HCT116 (cell line): Measurements from ENCODE around the gene ZNF469. TPM values are rescaled to one million over a fixed set of nuclear protein-coding genes. Genes with fewer than 3 reads are reported as not detected.

Experiments
- ATAC-seq: fragments of 200-7000 bp; cut with Tn5 transposase; 2 replicates; pipeline ENCODE4 v1.9.1; 2020; ENCODE audit warnings: mild to moderate bottlenecking, moderate library complexity
- BruUV-seq: library from RNA; stranded (reverse); fragments of 400-500 nt; replicated peaks from 2 replicates; lab custom pipeline; 2021; lab: Mats Ljungman, UMichigan
- CTCF ChIA-PET: fragments of 300-600 bp; sonication (Branson Sonifier 250); formaldehyde crosslinking; loops from one replicate; lab custom pipeline; 2021; ENCODE audit warnings: antibody characterized with exemption; lab: Charles Lee
- POLR2A ChIA-PET: fragments of 300-600, 350-600 bp; sonication (Branson Sonifier 250); formaldehyde crosslinking; loops from one replicate; lab custom pipeline; 2021; ENCODE audit warnings: antibody characterized with exemption; lab: Charles Lee
- RAD21 ChIA-PET, 2 experiments: fragments of 300-600 bp; sonication (Branson Sonifier 250); formaldehyde crosslinking; loops; one replicate each; lab custom pipeline; 2023; ENCODE audit warnings: low total read pairs in 2 of 2; ENCODE audit not compliant: uncharacterized antibody in 2 of 2, unreplicated experiment in 2 of 2, low non-redundant PET in 1 of 2; lab: Charles Lee
- DNase-seq: peaks from one replicate; pipeline ENCODE4 v3.0.0-alpha.2; 2010; ENCODE audit warnings: low read depth, low spot score
- H2AFZ ChIP-seq: fragments of 200-600 bp; shearing (Covaris generic), sonication (generic); 2 replicates; pipeline ENCODE4 v1.6.1; 2017; ENCODE audit warnings: low read depth, mixed run types, mixed read lengths, antibody characterized with exemption, low read length; ENCODE audit not compliant: poor library complexity, severe bottlenecking
- H3K27ac ChIP-seq: 2 replicates; pipeline ENCODE4 v1.5.1; 2012; ENCODE audit warnings: low read depth, low read length
- H3K27me3 ChIP-seq: fragments of 200-600 bp; sonication (generic); 2 replicates; pipeline ENCODE4 v1.6.1; 2016; ENCODE audit warnings: mixed run types, low read length, mixed read lengths; ENCODE audit not compliant: insufficient read depth
- H3K36me3 ChIP-seq, 2 experiments: fragments of 200-500 bp in 1 of 2; fragments of 200-600 bp in 1 of 2; sonication (Bioruptor generic) in 1 of 2; sonication (generic) in 1 of 2; 2 replicates each; pipeline versions ENCODE4 v1.5.1 to v1.6.1; 2014 to 2016; ENCODE audit warnings: low read length in 2 of 2, inconsistent platforms in 1 of 2, mixed read lengths in 1 of 2, mixed run types in 1 of 2; ENCODE audit not compliant: insufficient read depth in 2 of 2, control insufficient read depth in 1 of 2
- H3K4me1 ChIP-seq, 2 experiments: fragments of 200-600 bp in 1 of 2; sonication (generic) in 1 of 2; 2 replicates each; pipeline versions ENCODE4 v1.5.1 to v1.6.1; 2012 to 2017; ENCODE audit warnings: low read length in 2 of 2, inconsistent platforms in 1 of 2, mild to moderate bottlenecking in 1 of 2, mixed read lengths in 1 of 2, mixed run types in 1 of 2, moderate library complexity in 1 of 2; ENCODE audit not compliant: insufficient read depth in 2 of 2, control insufficient read depth in 1 of 2
- H3K4me2 ChIP-seq: fragments of 200-600 bp; sonication (generic); 2 replicates; pipeline ENCODE4 v1.6.1; 2017; ENCODE audit warnings: mixed run types, low read length, mixed read lengths
- H3K4me3 ChIP-seq, 2 experiments: fragments of 200-600 bp in 1 of 2; sonication (generic) in 1 of 2; replicated peaks in 1 of 2; 2 replicates each; pipeline ENCODE4 v1.5.1; 2011 to 2016; ENCODE audit warnings: low read length in 2 of 2, control low read depth in 1 of 2, low read depth in 1 of 2, mild to moderate bottlenecking in 1 of 2, mixed read lengths in 1 of 2, mixed run types in 1 of 2
- H3K79me2 ChIP-seq: fragments of 200-600 bp; sonication (generic); 2 replicates; pipeline ENCODE4 v1.6.1; 2017; ENCODE audit warnings: mild to moderate bottlenecking, mixed run types, low read length, moderate library complexity, mixed read lengths; ENCODE audit not compliant: insufficient read depth
- H3K9ac ChIP-seq: fragments of 200-600 bp; sonication (generic); 2 replicates; pipeline ENCODE4 v1.6.1; 2016; ENCODE audit warnings: low read length, mixed read lengths
- H3K9me2 ChIP-seq: fragments of 200-600 bp; sonication (generic), shearing (Covaris generic); 2 replicates; pipeline ENCODE4 v1.6.1; 2017; ENCODE audit warnings: mixed run types, mild to moderate bottlenecking, moderate library complexity; ENCODE audit not compliant: insufficient read depth
- H3K9me3 ChIP-seq, 2 experiments: fragments of 200-500 bp in 1 of 2; fragments of 200-600 bp in 1 of 2; sonication (Bioruptor generic) in 1 of 2; sonication (generic) in 1 of 2; 2 replicates each; pipeline ENCODE4 v1.6.1; 2014 to 2017; ENCODE audit warnings: low read length in 2 of 2, mixed read lengths in 2 of 2, inconsistent platforms in 1 of 2, low read depth in 1 of 2, mild to moderate bottlenecking in 1 of 2, mixed run types in 1 of 2, moderate library complexity in 1 of 2; ENCODE audit not compliant: control insufficient read depth in 1 of 2, insufficient read depth in 1 of 2
- H4K20me1 ChIP-seq: fragments of 200-600 bp; sonication (generic), shearing (Covaris generic); 2 replicates; pipeline ENCODE4 v1.6.1; 2017; ENCODE audit warnings: mixed run types, mild to moderate bottlenecking, moderate library complexity; ENCODE audit not compliant: insufficient read depth
- ELF1 ChIP-seq: IDR thresholded peaks from 2 replicates; pipeline ENCODE4 v1.6.1; 2012; ENCODE audit warnings: low read depth, borderline replicate concordance
- EZH2phosphoT487 ChIP-seq: fragments of 200-600 bp; IDR thresholded peaks from 2 replicates; pipeline ENCODE4 v1.6.1; 2018; ENCODE audit warnings: antibody characterized with exemption, borderline replicate concordance
- JUND ChIP-seq: IDR thresholded peaks from 2 replicates; pipeline ENCODE4 v1.6.1; 2012
- POLR2A ChIP-seq: IDR thresholded peaks from 2 replicates; pipeline ENCODE4 v1.7.0; 2011; ENCODE audit warnings: borderline replicate concordance; ENCODE audit not compliant: insufficient read depth, insufficient read length; ENCODE audit errors: extremely low read depth
- RAD21 ChIP-seq: IDR thresholded peaks from 2 replicates; pipeline ENCODE4 v1.6.1; 2012; ENCODE audit warnings: low read depth, mild to moderate bottlenecking
- SIN3A ChIP-seq: IDR thresholded peaks from 2 replicates; pipeline ENCODE4 v1.6.1; 2012; ENCODE audit warnings: low read depth
- SP1 ChIP-seq: IDR thresholded peaks from 2 replicates; pipeline ENCODE4 v1.6.1; 2012; ENCODE audit warnings: low read depth
- TCF7L2 ChIP-seq: IDR thresholded peaks from 2 replicates; pipeline ENCODE4 v1.7.0; 2011; ENCODE audit warnings: borderline replicate concordance, inconsistent platforms; ENCODE audit not compliant: insufficient read depth, insufficient read length; ENCODE audit errors: extremely low read depth
- ZFX ChIP-seq: fragments of 450-650 bp; IDR thresholded peaks from 2 replicates; pipeline ENCODE4 v1.6.1; 2017
- ZNF274 ChIP-seq: fragments of 200-500 bp; sonication (Bioruptor generic); IDR thresholded peaks from 2 replicates; pipeline ENCODE4 v1.6.1; 2014; ENCODE audit warnings: mild to moderate bottlenecking, low read depth, low read length, inconsistent platforms
- intact Hi-C: fragments of 100-400 bp; cut with micrococcal nuclease; formaldehyde crosslinking; loops from 2 replicates; pipeline ENCODE4 v1.10.0; 2022
- total RNA-seq: library from RNA; stranded (reverse); gene quantifications from one replicate; pipeline ENCODE4 v1.2.1, GENCODE V29; 2021; ENCODE audit not compliant: unreplicated experiment
- TF ChIP-seq, protein P1 (sequence below): IDR thresholded peaks from 2 replicates; pipeline ENCODE4 v1.6.1; 2012; ENCODE audit warnings: low read depth
- TF ChIP-seq, protein P2 (sequence below): IDR thresholded peaks from 2 replicates; pipeline ENCODE4 v1.6.1; 2012

Gene ZNF469
- total RNA-seq, 1 experiment from 2014 or later, result 5.9 TPM

DNA sequence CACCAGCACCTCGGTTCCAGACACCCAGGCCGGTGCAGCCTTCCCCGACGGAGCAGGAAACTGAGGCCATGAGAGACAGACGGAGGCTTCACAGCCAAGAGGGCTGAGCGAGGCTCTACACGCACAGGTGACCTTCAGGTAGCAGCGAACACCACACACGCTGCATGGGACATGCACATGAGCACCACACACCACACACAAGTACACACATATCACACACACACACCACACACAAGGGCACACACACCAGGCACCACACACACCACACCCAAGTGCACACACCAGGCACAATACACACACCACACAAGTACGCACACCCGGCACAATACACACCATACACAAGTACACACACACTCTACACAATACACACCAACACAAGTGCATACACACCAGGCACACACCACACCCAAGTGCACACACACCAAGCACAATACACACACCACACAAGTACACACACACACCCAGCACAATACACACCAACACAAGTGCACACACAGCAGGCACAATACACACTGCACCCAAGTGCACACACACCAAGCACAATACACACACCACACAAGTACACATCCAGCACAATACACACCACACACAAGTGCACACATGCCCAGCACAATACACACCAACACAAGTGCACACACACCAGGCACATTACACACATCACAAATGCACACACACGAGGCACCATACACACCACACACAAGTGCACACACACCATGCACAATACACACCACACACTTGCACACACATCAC lies 33.4 kb upstream of the ZNF469 start:
- H3K36me3 ChIP-seq, result no peaks in the 10 kb centered on the region
- no peaks in the 10 kb centered on the region for H4K20me1 ChIP-seq
- H3K9me2 ChIP-seq, result no peaks in the 10 kb centered on the region
- BruUV-seq, result no TSS peak
- POLR2A ChIA-PET, result no interaction called here
- no peak for ATAC-seq
- intact Hi-C loops, result no loop called here
- no peak overlapping the region for H2AFZ ChIP-seq
- CTCF ChIA-PET, result no interaction called here
- H3K27ac ChIP-seq, result no peak overlapping the region
- no peak for TF ChIP-seq ZFX
- TF ChIP-seq SP1, result no peak
- no peak for TF ChIP-seq POLR2A
- no peak for TF ChIP-seq TCF7L2
- TF ChIP-seq, protein P1, sequence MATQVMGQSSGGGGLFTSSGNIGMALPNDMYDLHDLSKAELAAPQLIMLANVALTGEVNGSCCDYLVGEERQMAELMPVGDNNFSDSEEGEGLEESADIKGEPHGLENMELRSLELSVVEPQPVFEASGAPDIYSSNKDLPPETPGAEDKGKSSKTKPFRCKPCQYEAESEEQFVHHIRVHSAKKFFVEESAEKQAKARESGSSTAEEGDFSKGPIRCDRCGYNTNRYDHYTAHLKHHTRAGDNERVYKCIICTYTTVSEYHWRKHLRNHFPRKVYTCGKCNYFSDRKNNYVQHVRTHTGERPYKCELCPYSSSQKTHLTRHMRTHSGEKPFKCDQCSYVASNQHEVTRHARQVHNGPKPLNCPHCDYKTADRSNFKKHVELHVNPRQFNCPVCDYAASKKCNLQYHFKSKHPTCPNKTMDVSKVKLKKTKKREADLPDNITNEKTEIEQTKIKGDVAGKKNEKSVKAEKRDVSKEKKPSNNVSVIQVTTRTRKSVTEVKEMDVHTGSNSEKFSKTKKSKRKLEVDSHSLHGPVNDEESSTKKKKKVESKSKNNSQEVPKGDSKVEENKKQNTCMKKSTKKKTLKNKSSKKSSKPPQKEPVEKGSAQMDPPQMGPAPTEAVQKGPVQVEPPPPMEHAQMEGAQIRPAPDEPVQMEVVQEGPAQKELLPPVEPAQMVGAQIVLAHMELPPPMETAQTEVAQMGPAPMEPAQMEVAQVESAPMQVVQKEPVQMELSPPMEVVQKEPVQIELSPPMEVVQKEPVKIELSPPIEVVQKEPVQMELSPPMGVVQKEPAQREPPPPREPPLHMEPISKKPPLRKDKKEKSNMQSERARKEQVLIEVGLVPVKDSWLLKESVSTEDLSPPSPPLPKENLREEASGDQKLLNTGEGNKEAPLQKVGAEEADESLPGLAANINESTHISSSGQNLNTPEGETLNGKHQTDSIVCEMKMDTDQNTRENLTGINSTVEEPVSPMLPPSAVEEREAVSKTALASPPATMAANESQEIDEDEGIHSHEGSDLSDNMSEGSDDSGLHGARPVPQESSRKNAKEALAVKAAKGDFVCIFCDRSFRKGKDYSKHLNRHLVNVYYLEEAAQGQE, result no peak
- no peak for TF ChIP-seq RAD21
- TF ChIP-seq, protein P2, sequence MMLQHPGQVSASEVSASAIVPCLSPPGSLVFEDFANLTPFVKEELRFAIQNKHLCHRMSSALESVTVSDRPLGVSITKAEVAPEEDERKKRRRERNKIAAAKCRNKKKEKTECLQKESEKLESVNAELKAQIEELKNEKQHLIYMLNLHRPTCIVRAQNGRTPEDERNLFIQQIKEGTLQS, result no peak
- no peak for TF ChIP-seq ZNF274
- TF ChIP-seq ELF1, result no peak
- TF ChIP-seq EZH2phosphoT487, result no peak
- no peak for TF ChIP-seq JUND
- TF ChIP-seq SIN3A, result no peak
- H3K27me3 ChIP-seq, result no peaks in the 10 kb centered on the region
- no peaks in the 10 kb centered on the region for H3K4me1 ChIP-seq
- H3K9ac ChIP-seq, result no peak overlapping the region
- no peaks in the 10 kb centered on the region for H3K9me3 ChIP-seq
- no peak overlapping the region for H3K4me2 ChIP-seq
- no peak for DNase-seq
- no peak overlapping the region for H3K4me3 ChIP-seq
- H3K79me2 ChIP-seq, result no peaks in the 10 kb centered on the region
- RAD21 ChIA-PET, result no interaction called here
